Measurements from ENCODE around the gene ASTN2. TPM values are rescaled to one million over a fixed set of nuclear protein-coding genes. Genes with fewer than 3 reads are reported as not detected.

The ASTN2 gene
- total and polyA plus RNA-seq, 9 of the 15 experiments (the other 6 are each of a cell fraction or from before 2014, with no cell fraction given): 0.56 to 3.5 (median 1.9) TPM

DNA sequence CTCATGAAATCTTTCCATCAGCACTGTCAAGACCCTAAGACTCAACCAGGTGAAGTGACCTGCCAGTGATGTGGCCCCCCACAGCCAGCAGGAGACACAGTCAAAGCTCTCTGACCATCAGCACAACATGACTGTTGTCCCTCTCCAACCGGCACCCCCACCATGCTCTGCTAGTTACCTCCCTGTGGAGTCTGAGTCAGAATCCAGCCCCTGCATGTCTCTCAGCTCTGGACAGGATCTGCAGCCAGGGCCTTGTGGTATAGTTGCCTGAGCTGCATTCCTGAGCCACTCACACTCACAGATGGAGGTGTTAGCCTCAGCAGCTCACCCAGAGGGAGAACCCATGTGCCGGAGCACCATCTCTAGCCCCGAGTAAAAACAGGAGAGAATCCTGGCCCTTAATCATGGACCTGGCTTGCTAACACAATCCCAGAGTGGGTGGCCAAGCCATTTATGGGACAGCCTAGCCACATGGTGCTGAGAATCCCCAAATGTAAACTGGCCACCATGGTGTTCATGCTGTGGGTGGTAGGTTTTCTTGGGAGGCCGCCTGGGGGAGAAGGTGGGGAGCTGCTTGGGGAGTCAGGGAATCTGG, 1023.5 kb downstream of the ASTN2 start (continued):
- TF ChIP-seq MECOM (CRISPR knock-in tag; IDR thresholded peaks at IDR 0.05) (0 out of 2 replicates have a peak, but pooled peaks have one; percentile 3), ZNF57 (CRISPR knock-in tag; IDR thresholded peaks at IDR 0.05) (no peak), ZNF175 (CRISPR knock-in tag; IDR thresholded peaks at IDR 0.05; ENCODE audit: low read depth) (0 out of 2 replicates have a peak, but pooled peaks have one; percentile 24), ZNF12 (CRISPR knock-in tag; IDR thresholded peaks at IDR 0.05) (no peak), GTF2E2 (tag; IDR thresholded peaks at IDR 0.05) (0 out of 2 replicates have a peak, but pooled peaks have one; percentile 38), SETDB1 (IDR thresholded peaks at IDR 0.05; ENCODE audit: low read length) (no peak)
- TF ChIP-seq, protein P1, sequence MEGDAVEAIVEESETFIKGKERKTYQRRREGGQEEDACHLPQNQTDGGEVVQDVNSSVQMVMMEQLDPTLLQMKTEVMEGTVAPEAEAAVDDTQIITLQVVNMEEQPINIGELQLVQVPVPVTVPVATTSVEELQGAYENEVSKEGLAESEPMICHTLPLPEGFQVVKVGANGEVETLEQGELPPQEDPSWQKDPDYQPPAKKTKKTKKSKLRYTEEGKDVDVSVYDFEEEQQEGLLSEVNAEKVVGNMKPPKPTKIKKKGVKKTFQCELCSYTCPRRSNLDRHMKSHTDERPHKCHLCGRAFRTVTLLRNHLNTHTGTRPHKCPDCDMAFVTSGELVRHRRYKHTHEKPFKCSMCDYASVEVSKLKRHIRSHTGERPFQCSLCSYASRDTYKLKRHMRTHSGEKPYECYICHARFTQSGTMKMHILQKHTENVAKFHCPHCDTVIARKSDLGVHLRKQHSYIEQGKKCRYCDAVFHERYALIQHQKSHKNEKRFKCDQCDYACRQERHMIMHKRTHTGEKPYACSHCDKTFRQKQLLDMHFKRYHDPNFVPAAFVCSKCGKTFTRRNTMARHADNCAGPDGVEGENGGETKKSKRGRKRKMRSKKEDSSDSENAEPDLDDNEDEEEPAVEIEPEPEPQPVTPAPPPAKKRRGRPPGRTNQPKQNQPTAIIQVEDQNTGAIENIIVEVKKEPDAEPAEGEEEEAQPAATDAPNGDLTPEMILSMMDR (IDR thresholded peaks at IDR 0.05 in 2 of 3, conservative IDR thresholded peaks at IDR 0.05 in 1 of 3; ENCODE audit: insufficient read depth in 2 of 3, low read depth in 1 of 3, low read length in 3 of 3): no peak

All from K562 (cell line).